HEK293T (cell line): Measurements from ENCODE around the gene MATN1.

Experiments used
- CTCF ChIA-PET: fragments of 350-600 bp; formaldehyde crosslinking; extraction: SDS; loops from one replicate; lab custom pipeline; 2021; ENCODE audit warnings: antibody characterized with exemption, inconsistent platforms; lab: Yijun Ruan, JAX
- POLR2A ChIA-PET: fragments of 350-600 bp; formaldehyde crosslinking; extraction: SDS; loops from one replicate; lab custom pipeline; 2020; ENCODE audit warnings: antibody characterized with exemption, inconsistent platforms; lab: Yijun Ruan, JAX
- DNase-seq: peaks from one replicate; pipeline ENCODE4 v3.0.0; 2012; ENCODE audit warnings: mixed read lengths; ENCODE audit errors: extremely low spot score
- ARNT ChIP-seq: fragments of 450-650 bp; IDR thresholded peaks from 2 replicates; pipeline ENCODE4 v1.6.1; 2017; ENCODE audit warnings: mild to moderate bottlenecking
- BHLHE40 ChIP-seq: fragments of 450-650 bp; IDR thresholded peaks from 2 replicates; pipeline ENCODE4 v1.6.1; 2016; ENCODE audit warnings: mild to moderate bottlenecking, moderate library complexity, borderline replicate concordance
- CTBP1 ChIP-seq: fragments of 450-650 bp; IDR thresholded peaks from 2 replicates; pipeline ENCODE4 v1.6.1; 2016; ENCODE audit warnings: borderline replicate concordance
- ELF4 ChIP-seq: fragments of 450-650 bp; IDR thresholded peaks from 2 replicates; pipeline ENCODE4 v1.6.1; 2017; ENCODE audit warnings: antibody characterized with exemption
- FOXA1 ChIP-seq: fragments of 450-650 bp; IDR thresholded peaks from 2 replicates; pipeline ENCODE4 v1.6.1; 2016; ENCODE audit warnings: mild to moderate bottlenecking
- FOXK2 ChIP-seq: fragments of 450-650 bp; IDR thresholded peaks from 2 replicates; pipeline ENCODE4 v1.6.1; 2016; ENCODE audit warnings: mild to moderate bottlenecking
- FOXM1 ChIP-seq: fragments of 450-650 bp; IDR thresholded peaks from 2 replicates; pipeline ENCODE4 v1.6.1; 2017; ENCODE audit warnings: mild to moderate bottlenecking, borderline replicate concordance
- HDGF ChIP-seq: fragments of 450-650 bp; IDR thresholded peaks from 2 replicates; pipeline ENCODE4 v1.6.1; 2017; ENCODE audit warnings: antibody characterized with exemption, borderline replicate concordance
- L3MBTL2 ChIP-seq: fragments of 450-650 bp; conservative IDR thresholded peaks from 2 replicates; pipeline ENCODE4 v1.6.1; 2016; ENCODE audit warnings: mild to moderate bottlenecking
- LEF1 ChIP-seq: fragments of 450-650 bp; IDR thresholded peaks from 2 replicates; pipeline ENCODE4 v1.6.1; 2017; ENCODE audit warnings: mild to moderate bottlenecking, borderline replicate concordance
- NFRKB ChIP-seq: fragments of 450-650 bp; IDR thresholded peaks from 2 replicates; pipeline ENCODE4 v1.6.1; 2016; ENCODE audit warnings: mild to moderate bottlenecking, moderate library complexity
- SP1 ChIP-seq: fragments of 450-650 bp; IDR thresholded peaks from 2 replicates; pipeline ENCODE4 v1.6.1; 2017
- SUZ12 ChIP-seq: fragments of 450-650 bp; IDR thresholded peaks from 2 replicates; pipeline ENCODE4 v1.6.1; 2016; ENCODE audit warnings: mild to moderate bottlenecking
- TARDBP ChIP-seq: fragments of 450-650 bp; IDR thresholded peaks from 2 replicates; pipeline ENCODE4 v1.6.1; 2016
- ZNF384 ChIP-seq: fragments of 450-650 bp; IDR thresholded peaks from 2 replicates; pipeline ENCODE4 v1.6.1; 2016
- TF ChIP-seq, protein P1 (sequence below): fragments of 450-650 bp; IDR thresholded peaks from 2 replicates; pipeline ENCODE4 v1.6.1; 2016

The MATN1 gene

DNA sequence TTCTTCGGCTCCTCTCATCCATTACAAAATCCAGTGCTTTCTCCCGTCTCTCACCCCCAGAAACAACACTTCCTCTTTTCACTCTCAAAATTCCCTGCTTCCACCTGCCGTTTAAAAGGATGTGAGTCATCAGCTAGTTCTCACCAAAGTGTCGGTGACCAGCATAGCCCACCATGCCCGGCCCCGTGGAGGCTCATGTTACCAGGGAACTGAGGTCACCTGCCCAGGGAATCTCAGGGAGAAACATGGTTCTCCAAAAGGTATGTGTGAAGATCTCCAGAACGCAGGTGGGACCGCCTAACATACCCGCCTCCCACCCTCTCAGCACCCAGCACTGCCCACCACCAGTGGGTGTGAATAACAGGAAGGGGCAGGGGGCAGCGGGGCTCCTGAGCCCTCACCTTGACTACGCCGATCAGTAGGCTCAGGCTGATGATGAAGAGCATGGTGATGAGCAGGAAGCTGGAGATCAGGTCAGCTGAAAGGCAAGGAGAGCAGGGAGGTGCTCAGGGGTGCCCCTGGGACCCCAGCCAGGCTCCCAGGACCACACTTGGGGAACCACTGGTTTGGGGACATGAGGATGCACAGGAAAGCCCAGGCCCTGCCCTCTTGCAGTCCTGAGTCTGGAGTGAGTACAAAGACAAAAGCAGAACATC, 18.0 kb upstream of the MATN1 start:
- TF ChIP-seq NFRKB (no peak), ELF4 (no peak), ARNT (no peak), SP1 (no peak), FOXK2 (no peak), FOXM1 (no peak), FOXA1 (no peak), BHLHE40 (no peak)
- TF ChIP-seq, protein P1, sequence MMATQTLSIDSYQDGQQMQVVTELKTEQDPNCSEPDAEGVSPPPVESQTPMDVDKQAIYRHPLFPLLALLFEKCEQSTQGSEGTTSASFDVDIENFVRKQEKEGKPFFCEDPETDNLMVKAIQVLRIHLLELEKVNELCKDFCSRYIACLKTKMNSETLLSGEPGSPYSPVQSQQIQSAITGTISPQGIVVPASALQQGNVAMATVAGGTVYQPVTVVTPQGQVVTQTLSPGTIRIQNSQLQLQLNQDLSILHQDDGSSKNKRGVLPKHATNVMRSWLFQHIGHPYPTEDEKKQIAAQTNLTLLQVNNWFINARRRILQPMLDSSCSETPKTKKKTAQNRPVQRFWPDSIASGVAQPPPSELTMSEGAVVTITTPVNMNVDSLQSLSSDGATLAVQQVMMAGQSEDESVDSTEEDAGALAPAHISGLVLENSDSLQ = no peak
- POLR2A ChIA-PET = no interaction called here
- CTCF ChIA-PET = interaction anchor here (0.9 kb wide), 1 partner anchor 41 kb away, joined by 4 read pairs; no protein-coding TSS in a partner anchor
- no peak for DNase-seq

DNA sequence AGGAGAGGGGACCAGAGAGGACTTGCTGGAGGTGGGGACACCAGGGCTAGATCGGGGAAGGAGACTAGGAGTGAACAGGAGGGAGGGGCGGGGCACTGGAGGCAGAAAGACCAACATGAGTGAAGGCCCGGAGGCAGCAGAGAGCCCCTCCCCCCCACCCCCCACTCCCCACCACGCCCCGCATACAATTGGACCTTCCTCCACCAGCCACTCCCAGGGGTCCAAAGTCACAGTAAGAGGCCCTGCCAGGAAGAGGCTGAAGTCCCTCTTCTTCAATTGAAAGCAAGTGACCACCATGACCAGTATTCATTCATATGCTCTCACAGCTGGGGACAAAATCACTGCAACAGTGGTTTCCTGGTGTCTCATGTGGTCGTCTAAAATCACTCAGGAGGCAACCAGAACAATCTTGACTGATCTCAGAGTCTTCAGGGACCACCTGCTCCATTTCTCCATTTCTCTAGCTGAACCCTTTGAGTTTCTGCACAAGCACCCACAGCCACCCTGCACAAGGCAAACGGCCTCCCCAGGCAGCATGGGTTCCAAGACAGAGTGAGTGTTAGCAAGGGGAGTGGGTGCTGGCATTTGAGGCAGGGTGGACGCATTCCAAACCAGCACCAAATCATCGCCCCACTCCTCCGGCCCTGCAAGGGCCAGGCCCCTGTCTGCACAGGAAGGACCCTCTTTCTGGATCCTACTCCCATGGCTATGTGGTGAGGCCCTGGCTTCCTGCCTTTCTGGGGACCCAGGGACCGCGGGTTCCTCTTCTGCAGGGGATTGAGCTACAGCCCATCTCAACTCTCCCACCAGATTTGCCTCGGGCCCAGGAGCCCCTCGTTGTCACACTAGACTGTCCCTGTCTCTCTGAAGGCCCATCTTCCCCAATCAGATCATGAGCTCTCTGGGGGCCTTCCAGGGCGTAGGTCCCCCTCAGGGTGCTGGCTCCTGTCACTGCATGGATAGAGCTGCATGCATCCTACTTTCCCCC, 17.2 kb upstream of the MATN1 start:
- TF ChIP-seq ELF4 (no peak), BHLHE40 (no peak), FOXM1 (no peak), SP1 (no peak), ARNT (no peak), SUZ12 (no peak), LEF1 (no peak), FOXK2 (no peak), CTBP1 (no peak), ZNF384 (no peak)
- TF ChIP-seq, protein P1 = no peak
- ChIA-PET CTCF (interaction anchor here (0.9 kb wide), 1 partner anchor 42 kb away, joined by 4 read pairs; no protein-coding TSS in a partner anchor), POLR2A (no interaction called here)
- no peak for DNase-seq

DNA sequence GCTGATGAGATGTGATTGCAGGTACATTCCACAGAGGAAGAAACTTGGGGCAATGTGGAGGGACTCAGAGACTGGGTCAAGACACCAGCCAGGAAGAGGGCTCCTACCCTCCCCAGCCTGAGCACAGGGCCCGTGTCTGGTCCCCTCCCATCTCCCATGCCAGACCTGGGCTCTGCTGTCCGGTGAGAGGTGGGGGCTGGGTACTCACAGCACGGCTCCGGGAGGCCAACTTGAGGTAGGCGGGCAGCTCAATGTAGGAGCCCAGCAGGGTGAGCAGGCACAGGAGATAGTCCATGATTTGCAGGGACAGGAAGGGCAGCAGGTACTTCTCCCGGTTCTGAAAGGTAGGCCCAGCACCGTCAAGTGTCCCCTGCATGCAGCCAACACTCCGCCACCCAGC, 16.2 kb upstream of the MATN1 start:
- ChIA-PET POLR2A (no interaction called here), CTCF (interaction anchor here (0.8 kb wide), 1 partner anchor 40 kb away, joined by 3 read pairs; no protein-coding TSS in a partner anchor)
- DNase-seq = no peak
- TF ChIP-seq HDGF = no peak
- TF ChIP-seq TARDBP = no peak
- no peak for TF ChIP-seq L3MBTL2
- no peak for TF ChIP-seq ZNF384
- TF ChIP-seq NFRKB = no peak
- TF ChIP-seq SP1 = no peak
- TF ChIP-seq LEF1 = no peak
- TF ChIP-seq CTBP1 = no peak
- no peak for TF ChIP-seq SUZ12

DNA sequence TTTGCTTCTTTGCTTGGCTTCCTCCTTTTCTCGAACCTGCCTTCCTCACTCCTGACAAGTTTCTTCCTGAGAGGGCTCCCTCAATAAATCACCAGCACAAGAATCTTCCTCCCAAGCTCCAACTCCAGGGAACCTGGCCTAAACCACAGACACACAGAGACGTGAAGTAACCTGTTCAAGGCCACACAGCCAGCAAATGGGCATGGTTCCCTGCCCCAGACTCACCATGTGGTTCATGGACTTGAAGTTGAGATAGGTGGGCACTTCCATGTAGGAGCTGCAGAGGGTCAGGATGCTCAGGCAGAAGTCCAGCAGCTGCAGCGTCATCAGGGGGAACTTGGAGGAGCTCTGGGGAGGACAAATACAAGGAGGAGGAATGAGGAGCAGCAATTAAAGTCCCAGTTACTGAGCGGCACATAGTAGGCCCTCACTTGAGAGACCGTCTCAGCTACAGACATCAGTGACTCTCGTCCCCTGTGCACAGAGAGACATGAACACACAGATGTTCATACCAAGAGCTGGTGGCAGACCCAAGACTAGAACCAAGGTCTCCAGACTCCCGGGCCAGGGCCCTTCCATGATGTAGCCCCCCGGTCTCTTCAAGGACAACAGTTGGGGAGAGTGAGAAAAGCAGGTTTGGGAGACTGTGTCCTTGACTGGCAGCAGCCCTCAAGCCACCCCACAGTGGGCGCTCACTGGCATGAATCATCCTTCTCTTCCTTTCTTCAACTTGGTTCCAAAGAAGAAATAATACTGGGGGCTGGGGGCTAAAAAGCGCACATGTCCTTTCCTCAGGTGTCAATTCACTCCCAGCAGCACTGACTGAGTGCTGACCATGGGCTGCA, 15.6 kb upstream of the MATN1 start:
- DNase-seq = no peak
- ChIA-PET CTCF (interaction anchor here (0.8 kb wide), 1 partner anchor 41 kb away, joined by 3 read pairs; no protein-coding TSS in a partner anchor), POLR2A (no interaction called here)
- TF ChIP-seq HDGF (no peak), FOXA1 (no peak), FOXK2 (no peak), ELF4 (no peak), LEF1 (no peak), SP1 (no peak), NFRKB (no peak), CTBP1 (no peak), FOXM1 (no peak), ZNF384 (no peak), SUZ12 (no peak), TARDBP (no peak)
- TF ChIP-seq, protein P1 = no peak

DNA sequence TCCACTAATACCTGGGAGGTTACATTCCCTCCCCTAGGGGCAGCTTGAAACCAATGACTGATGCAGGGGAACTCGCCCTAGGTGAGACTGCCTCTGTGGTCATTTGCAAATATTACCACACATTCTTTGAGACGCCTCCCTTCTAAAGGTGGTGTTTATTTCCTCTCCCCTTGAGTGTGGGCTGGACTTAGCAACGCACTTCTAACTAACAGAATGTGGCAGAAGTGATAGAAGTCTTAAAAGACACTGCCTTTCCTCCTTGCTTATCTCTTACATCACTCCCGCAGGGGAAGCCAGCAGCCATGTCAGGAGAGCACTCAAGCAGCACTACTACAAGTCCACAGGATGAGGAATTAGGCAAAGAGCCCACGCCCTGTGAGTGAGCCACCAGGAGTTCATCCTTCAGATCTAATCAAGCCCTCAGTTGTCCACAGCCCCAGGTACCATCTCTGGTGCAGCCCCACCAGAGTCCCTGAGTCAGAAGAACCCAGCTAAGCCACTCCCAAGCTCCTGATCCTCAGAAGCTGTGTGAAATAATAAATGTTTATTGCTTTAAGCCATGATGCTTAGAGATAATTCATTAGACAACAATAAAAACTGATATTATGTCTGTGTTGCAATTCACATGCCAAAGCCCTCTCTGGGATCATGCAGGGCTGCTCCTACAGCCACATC, 14.8 kb upstream of the MATN1 start:
- CTCF ChIA-PET = no interaction called here
- POLR2A ChIA-PET = no interaction called here
- TF ChIP-seq FOXA1 = no peak
- TF ChIP-seq TARDBP = no peak
- TF ChIP-seq FOXM1 = no peak
- no peak for TF ChIP-seq HDGF
- no peak for TF ChIP-seq SUZ12
- no peak for TF ChIP-seq LEF1
- TF ChIP-seq SP1 = no peak
- no peak for TF ChIP-seq NFRKB
- TF ChIP-seq ZNF384 = no peak
- TF ChIP-seq L3MBTL2 = no peak
- TF ChIP-seq BHLHE40 = no peak
- no peak for TF ChIP-seq FOXK2
- no peak for TF ChIP-seq CTBP1
- TF ChIP-seq ELF4 = no peak
- TF ChIP-seq, protein P1 = no peak
- TF ChIP-seq ARNT = no peak
- no peak for DNase-seq
